ENCODE data around the gene CAMSAP3.

The CAMSAP3 gene, protein sequence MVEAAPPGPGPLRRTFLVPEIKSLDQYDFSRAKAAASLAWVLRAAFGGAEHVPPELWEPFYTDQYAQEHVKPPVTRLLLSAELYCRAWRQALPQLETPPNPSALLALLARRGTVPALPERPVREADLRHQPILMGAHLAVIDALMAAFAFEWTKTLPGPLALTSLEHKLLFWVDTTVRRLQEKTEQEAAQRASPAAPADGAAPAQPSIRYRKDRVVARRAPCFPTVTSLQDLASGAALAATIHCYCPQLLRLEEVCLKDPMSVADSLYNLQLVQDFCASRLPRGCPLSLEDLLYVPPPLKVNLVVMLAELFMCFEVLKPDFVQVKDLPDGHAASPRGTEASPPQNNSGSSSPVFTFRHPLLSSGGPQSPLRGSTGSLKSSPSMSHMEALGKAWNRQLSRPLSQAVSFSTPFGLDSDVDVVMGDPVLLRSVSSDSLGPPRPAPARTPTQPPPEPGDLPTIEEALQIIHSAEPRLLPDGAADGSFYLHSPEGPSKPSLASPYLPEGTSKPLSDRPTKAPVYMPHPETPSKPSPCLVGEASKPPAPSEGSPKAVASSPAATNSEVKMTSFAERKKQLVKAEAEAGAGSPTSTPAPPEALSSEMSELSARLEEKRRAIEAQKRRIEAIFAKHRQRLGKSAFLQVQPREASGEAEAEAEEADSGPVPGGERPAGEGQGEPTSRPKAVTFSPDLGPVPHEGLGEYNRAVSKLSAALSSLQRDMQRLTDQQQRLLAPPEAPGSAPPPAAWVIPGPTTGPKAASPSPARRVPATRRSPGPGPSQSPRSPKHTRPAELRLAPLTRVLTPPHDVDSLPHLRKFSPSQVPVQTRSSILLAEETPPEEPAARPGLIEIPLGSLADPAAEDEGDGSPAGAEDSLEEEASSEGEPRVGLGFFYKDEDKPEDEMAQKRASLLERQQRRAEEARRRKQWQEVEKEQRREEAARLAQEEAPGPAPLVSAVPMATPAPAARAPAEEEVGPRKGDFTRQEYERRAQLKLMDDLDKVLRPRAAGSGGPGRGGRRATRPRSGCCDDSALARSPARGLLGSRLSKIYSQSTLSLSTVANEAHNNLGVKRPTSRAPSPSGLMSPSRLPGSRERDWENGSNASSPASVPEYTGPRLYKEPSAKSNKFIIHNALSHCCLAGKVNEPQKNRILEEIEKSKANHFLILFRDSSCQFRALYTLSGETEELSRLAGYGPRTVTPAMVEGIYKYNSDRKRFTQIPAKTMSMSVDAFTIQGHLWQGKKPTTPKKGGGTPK

DNA sequence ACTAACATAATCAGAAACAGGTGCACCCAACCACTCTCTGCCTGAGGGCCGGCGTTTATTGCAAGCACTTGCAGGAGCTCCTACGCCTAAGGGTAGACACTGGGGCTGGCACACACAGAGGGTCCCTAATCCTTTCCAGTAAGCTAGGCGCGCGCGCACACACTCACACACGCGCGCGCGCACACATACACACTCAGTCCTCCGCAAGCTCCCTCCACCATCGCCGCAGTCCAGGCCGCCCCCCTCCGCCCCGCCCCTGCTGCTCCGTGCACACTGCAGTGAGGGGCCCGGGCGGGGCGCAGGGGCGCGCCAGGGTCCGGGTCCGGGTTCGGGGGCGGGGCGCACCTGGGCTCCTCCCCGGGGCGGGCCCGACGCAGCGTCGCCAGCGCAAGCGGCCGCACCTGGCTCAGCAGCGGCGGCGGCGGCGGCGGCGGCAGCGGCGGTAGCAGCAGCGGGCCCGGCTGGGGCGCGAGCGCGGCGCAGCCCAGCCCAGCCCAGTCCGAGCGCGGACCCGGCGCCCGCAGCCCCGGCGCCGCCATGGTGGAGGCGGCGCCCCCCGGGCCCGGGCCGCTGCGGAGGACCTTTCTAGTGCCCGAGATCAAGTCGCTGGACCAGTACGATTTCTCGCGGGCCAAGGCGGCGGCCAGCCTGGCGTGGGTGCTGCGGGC, at the start of gene CAMSAP3:
CAMSAP3 (plus strand) TSS at position 398 of the 668 bp plus-strand sequence; CDS start at position 538, 140 bp downstream.
- no peak for DNase-seq

DNA sequence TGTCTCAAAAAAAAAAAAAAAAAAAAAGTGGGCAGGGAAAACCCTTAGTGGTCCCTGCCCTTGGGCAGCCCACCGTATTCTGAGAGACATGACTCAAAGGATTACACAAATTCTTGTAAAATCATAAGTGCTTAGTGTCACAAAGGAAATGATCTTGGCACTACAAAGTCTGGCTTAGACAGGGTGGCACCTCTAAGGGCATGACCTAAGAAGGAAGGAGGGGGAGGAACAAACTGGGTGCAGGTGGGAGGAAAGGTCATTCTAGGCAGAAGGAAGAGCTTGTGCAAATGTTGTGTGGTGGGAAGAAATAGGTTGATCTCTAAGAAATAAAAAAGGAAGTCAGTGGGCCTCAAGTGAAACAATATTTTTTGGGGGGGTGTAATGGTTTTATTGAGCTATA, 49.8 kb upstream of the CAMSAP3 start:
- DNase-seq: no peak

- no peak for DNase-seq
These were observed 48.5 kb upstream of the CAMSAP3 start for GRCh38 chr19:7547159-7547558.

DNA sequence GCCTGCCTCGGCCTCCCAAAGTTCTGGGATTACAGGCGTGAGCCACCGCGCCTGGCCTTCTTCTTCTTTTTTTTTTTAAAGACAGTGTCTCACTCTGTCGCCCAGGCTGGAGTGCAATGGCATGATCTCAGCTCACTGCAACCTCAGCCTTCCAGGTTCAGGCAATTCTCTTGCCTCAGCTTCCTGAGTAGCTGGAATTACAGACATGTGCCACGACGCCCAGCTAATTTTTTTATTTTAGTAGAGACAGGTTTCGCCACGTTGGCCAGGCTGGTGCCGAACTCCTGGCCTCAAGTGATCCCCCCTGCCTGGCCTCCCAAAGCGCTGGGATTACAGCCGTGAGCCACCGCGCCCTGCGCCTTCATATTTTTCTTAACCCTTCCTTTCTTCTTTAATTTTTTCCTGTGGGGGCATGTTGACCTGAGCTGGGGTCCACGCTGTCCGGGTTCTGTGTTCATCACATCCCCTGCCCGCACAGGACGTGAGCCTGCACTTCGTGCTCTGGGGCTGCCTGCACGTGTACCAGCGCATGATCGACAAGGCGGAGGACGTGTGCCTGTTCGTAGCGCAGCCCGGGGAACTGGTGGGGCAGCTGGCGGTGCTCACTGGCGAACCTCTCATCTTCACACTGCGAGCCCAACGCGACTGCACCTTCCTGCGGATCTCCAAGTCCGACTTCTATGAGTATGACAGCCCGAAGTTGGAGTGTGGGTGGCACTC, 46.1 kb upstream of the CAMSAP3 start:
- DNase-seq: no peak

- no peak for DNase-seq
These were observed 45.4 kb upstream of the CAMSAP3 start for GRCh38 chr19:7550169-7550770.

GRCh38 chr19:7550987-7551761, 44.5 kb upstream of the CAMSAP3 start:
- DNase-seq: no peak

GRCh38 chr19:7552781-7553180, 42.9 kb upstream of the CAMSAP3 start:
- no peak for DNase-seq

DNA sequence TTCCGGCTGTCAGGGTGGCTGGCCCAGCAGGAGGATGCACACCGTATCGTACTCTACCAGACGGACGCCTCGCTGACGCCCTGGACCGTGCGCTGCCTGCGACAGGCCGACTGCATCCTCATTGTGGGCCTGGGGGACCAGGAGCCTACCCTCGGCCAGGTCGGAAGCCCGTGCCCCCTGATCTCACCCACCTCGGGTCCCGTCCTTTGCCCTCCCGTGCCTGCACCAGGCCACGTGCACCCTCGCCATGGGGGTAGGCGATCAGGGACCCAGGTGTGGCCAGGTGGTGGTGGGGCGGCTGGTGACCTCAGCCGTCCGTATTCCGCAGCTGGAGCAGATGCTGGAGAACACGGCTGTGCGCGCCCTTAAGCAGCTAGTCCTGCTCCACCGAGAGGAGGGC, 41.1 kb upstream of the CAMSAP3 start:
- DNase-seq: no peak

- DNase-seq: no peak
These were observed 40.4 kb upstream of the CAMSAP3 start for GRCh38 chr19:7554990-7555864.

DNA sequence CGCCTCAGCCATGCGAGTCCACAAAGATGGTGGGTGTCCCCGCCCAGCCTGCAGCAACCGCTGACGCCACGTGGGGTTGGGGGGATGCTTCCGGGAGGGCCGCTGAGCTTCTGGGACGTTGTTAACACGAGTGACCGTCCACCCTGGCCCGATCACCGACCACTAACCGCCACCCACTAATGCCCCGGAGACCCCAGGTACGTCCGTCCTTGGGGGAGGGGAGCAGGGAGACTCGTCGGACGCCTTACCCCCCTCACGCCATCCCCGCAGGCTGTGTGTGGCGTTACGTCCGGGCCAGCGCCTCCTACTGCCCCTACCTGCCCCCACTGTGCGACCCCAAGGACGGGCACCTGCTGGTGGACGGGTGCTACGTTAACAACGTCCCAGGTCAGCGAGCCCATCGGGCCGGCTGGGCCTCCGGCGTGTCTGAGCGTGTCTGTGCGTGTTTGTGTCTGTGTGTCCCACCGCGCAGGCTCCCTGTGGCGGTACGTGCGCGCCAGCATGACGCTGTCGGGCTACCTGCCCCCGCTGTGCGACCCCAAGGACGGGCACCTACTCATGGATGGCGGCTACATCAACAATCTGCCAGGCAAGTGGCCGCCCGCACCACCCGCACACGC, 38.9 kb upstream of the CAMSAP3 start:
- no peak for DNase-seq

DNA sequence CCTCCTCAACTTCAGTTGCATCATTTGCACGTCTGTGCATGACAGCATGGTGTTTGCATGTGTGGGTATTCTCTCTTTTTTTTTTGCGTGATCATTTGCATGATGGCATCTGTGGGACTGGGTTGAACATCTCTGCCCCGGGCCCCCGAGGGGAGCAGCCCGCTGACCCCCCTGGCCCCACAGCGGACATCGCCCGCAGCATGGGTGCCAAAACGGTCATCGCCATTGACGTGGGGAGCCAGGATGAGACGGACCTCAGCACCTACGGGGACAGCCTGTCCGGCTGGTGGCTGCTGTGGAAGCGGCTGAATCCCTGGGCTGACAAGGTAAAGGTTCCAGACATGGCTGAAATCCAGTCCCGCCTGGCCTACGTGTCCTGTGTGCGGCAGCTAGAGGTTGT, 37.0 kb upstream of the CAMSAP3 start:
- no peak for DNase-seq

DNA sequence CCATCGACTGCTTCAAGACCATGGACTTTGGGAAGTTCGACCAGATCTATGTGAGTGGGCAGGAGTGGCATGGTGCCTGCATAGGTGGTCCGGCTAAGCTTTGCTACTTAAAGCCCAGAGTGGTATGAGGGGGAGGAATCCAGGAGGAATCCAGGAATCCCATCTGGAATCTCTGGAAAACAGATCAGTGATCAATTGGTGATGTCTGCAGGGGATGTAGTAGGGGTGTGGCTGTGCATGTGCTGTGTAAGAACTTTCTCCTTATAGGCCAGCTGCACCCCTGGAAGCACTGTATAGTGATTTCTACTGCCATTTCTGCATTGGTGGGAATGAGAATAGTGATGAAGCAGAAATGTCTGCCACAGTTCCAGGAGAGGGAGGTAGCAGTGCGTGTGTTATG, 36.6 kb upstream of the CAMSAP3 start:
- DNase-seq: no peak

DNA sequence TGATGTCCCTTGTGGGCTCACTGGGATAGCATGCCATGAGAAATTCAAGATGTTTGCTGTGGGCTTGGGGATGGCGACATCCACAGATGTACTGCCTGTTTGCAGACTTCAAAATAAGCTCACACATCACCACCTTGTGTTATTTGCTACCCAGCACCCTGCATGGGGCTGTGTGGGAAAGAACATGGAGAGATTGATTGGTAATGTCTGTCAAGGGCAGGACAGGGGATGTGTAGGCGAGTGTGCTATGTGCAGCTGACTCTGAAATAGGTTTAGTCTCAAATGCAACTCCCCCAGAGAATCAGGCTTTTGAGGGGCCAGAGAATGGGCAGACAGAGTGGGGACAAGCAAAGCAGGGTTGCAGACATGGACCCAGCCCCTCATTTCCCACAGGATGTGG, 35.4 kb upstream of the CAMSAP3 start:
- DNase-seq: no peak

DNA sequence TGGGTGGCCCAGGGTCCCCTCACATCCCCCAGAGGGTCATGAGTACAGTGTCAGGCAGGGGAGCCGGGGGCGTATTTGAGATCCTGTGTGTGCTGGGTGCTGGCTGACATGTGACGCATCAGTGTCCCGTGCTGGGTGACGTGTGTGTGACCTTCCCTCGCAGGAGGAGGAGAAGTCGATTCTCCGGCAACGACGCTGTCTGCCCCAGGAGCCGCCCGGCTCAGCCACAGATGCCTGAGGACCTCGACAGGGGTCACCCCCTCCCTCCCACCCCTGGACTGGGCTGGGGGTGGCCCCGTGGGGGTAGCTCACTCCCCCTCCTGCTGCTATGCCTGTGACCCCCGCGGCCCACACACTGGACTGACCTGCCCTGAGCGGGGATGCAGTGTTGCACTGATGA, 34.3 kb upstream of the CAMSAP3 start:
- DNase-seq: no peak

GRCh38 chr19:7562646-7563393, 32.8 kb upstream of the CAMSAP3 start:
- DNase-seq: no peak

DNA sequence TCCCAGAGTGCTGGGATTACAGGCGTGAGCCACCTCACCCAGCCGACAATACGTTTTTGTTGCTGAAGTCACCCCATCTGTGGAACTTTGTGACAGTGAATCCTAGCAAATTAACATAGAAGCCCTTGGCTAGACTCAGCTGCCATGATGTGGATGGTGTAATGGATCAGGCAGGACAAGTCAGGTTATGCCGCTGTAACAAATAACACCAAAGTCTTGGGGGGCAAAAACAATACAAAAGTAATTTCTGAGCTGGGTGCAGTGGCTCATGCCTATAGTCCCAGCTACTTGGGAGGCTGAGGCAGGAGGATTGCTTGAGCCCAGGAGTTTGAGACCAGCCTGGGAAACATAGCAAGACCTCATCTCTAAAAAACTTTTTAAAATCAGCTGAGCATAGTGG, 30.8 kb upstream of the CAMSAP3 start:
- DNase-seq: no peak

DNA sequence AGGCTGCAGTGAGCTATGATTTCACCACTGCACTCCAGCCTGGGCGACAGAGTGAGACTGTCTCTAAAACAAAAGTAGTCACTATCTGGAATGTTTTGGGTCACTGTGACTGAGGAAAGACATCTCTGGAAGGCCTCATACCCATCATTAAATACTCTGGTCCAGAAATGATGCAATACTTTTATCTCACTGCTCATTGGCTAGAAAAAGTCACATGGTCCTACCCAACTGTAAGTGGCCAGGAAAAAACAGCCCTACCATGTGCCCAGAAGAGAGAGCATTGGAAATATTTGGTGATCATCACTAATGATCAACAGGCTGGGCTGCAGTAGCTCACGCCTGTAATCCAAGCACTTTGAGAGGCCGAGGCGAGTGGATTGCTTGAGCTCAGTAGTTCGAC, 30.3 kb upstream of the CAMSAP3 start:
- DNase-seq: no peak

- DNase-seq: no peak
These were observed 24.9 kb upstream of the CAMSAP3 start for GRCh38 chr19:7570761-7571160.

Measured in NK-92 treated with Interleukin-12 subunit alpha and Interleukin-12 subunit beta, amount 100 ng/mL, for 24 hours (cell line).